NCI-H460 (cell line): Measurements from ENCODE around the gene MED1. TPM values are rescaled to one million over a fixed set of nuclear protein-coding genes. Genes with fewer than 3 reads are reported as not detected.
A peak's percentile ranks its signal among the peaks of the same experiment; 100 is the strongest.
"Not testable (repeated sequence)": the region's sequence is repeated elsewhere in the genome, so short reads cannot be mapped to it uniquely, and the experiment has no call there.

Source experiments
- DNase-seq: peaks from one replicate; pipeline ENCODE4 v3.0.0-alpha.2; 2016; ENCODE audit warnings: low read depth; ENCODE audit errors: extremely low read depth
- polyA plus RNA-seq: library from polyadenylated mRNA; depleted of rRNA; stranded (reverse); fragments of >200 nt; gene quantifications from 2 replicates; pipeline ENCODE4 v1.2.3, GENCODE V29; 2014; cell fraction: nucleus; rRNA removed
- total RNA-seq: library from RNA; depleted of rRNA; stranded (reverse); fragments of >200 nt; shearing (Covaris generic); gene quantifications from 2 replicates; pipeline ENCODE4 v1.2.3, GENCODE V29; 2014; rRNA removed

MED1 gene
- 37.5 and 37.6 TPM in 2 replicates for total RNA-seq
- polyA plus RNA-seq, result 9.7 and 16.1 TPM in 2 replicates

GRCh38 chr17:39450847-39451581, at the start of gene MED1:
TSS of gene MED1 (minus strand) at chr17:39451263. CDS start at chr17:39451062, 201 bp downstream.
- DNase-seq, result peak; percentile 99

DNA sequence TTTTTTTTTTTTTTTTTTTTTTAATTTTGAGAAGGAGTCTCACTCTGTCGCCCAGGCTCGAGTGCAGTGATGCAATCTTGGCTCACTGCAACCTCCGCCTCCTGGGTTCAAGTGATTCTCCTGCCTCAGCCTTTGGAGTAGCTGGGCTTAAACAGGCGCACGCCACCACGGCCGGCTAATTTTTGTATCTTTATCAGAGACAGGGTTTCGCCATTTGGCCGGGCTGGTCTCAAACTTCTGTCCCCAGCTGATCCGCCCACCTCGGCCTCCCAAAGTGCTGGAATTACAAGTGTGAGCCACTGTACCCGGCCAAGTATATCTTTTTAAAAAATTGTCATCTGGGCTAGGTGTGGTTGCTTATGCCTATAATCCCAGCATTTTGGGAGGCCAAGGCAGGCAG, 45.9 kb upstream of the MED1 start:
- not testable (repeated sequence) for DNase-seq

GRCh38 chr17:39487946-39488345, 36.9 kb upstream of the MED1 start:
- DNase-seq, result no peak

GRCh38 chr17:39487490-39487889, 36.4 kb upstream of the MED1 start:
- DNase-seq, result not testable (repeated sequence)

DNA sequence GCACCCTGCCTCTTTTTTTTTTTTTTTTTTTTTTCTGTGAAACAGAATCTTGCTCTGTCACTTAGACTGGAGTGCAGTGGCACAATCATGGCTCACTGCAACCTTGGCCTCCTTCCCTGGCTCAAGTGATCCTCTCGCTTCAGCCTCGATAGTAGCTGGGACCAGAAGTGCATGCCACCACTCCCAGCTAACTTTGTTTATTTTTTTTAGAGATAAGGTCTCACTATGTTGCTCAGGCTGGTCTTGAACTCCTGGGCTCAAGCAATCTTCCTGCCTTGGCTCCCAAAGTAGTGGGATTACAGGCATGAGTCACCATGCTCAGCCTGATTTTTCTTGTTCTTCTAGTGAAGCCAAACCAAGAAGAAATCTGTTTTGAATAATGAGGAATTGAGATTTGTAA, 35.2 kb upstream of the MED1 start:
- no peak for DNase-seq

- peak; percentile 37 for DNase-seq
Measured at GRCh38 chr17:39485555-39485954, 34.5 kb upstream of the MED1 start.

GRCh38 chr17:39484178-39484577, 33.1 kb upstream of the MED1 start:
- no peak for DNase-seq

DNA sequence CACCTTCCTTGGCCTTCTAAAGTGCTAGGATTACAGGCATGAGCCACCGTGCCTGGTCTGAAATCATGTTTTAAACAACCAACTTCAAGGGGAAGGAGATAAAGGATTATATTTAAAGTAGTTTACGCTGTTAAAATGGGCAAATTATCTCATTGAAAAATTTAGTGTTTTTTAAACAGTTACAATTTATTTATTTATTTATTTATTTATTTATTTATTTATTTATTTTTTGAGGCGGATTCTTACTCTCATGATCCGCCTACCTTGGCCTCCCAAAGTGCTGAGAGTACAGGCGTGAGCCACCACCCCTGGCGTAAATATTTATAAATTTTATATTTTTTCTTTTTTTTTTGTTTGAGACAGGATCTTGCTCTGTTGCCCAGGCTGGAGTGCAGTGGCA, 32.4 kb upstream of the MED1 start:
- DNase-seq, result no peak

GRCh38 chr17:39479631-39480030, 28.6 kb upstream of the MED1 start:
- not testable (repeated sequence) for DNase-seq

GRCh38 chr17:39473310-39473709, 22.2 kb upstream of the MED1 start:
- no peak for DNase-seq

DNA sequence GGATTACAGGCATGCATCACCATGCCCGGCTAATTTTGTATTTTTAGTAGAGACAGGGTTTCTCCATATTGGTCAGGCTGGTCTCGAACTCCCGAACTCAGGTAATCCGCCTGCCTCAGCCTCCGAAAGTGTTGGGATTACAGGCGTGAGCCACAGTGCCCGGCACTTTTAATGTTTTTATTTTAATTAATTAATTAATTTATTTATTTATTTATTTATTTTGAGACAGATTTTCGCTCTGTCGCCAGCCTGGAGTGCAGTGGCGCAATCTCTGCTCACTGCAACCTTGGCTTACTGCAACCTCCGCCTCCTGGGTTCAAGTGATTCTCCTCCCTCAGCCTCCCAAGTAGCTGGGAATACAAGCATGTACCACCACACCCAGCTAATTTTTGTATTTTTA, 17.5 kb upstream of the MED1 start:
- not testable (repeated sequence) for DNase-seq

DNA sequence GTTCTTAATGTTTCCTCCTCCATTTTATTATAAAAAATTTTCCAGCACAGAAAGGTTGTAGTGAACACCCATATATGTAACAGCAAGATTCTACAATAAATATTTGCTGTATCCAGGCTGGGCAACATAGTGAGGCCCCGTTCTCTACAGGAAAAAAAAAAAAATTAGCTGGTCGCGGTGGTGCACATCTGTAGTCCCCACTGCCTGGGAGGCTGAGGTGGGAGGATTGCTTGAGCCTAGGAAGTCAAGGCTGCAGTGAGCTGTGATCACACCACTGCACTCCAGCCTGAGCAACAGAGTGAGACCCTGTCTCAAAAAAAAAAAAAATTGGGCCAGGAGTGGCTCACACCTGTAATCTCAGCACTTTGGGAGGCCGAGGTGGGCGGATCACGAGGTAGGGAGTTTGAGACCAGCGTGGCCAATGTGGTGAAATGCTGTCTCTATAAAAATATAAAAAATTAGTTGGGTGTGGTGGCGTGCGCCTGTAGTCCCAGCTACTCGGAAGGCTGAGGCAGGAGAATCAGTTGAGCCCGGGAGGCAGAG, 13.6 kb upstream of the MED1 start:
- not testable (repeated sequence) for DNase-seq

- DNase-seq, result no peak
Measured at GRCh38 chr17:39462631-39463375, 11.7 kb upstream of the MED1 start.

DNA sequence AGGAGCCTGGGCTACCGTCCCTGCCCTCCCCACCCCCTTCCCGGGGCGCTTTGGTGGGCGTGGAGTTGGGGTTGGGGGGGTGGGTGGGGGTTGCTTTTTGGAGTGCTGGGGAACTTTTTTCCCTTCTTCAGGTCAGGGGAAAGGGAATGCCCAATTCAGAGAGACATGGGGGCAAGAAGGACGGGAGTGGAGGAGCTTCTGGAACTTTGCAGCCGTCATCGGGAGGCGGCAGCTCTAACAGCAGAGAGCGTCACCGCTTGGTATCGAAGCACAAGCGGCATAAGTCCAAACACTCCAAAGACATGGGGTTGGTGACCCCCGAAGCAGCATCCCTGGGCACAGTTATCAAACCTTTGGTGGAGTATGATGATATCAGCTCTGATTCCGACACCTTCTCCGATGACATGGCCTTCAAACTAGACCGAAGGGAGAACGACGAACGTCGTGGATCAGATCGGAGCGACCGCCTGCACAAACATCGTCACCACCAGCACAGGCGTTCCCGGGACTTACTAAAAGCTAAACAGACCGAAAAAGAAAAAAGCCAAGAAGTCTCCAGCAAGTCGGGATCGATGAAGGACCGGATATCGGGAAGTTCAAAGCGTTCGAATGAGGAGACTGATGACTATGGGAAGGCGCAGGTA, 11.0 kb upstream of the MED1 start:
- no peak for DNase-seq

GRCh38 chr17:39461113-39461925, 10.3 kb upstream of the MED1 start, which contains the start of gene CDK12:
TSS of gene CDK12 (plus strand) at chr17:39461486. CDS start at chr17:39462072, 586 bp downstream.
- peak; percentile 100 for DNase-seq

DNA sequence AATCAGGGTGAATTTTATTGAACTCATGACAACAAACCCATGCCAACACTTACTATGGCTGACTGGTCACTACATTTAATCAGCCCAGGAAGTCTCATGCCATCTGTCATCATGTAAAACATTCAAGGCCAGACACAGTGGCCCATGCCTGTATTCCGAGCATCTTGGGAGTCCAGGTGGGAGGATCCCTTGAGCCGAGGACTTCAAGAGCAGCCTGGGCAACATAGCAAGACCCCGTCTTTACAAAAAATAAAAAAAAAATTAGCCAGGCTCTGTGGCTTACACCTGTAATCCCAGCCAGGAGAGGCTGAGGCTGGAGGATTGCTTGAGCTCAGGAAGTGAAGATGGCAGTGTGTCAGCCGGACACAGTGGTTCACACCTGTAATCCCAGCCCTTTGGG, 4.9 kb upstream of the MED1 start:
- DNase-seq, result no peak

DNA sequence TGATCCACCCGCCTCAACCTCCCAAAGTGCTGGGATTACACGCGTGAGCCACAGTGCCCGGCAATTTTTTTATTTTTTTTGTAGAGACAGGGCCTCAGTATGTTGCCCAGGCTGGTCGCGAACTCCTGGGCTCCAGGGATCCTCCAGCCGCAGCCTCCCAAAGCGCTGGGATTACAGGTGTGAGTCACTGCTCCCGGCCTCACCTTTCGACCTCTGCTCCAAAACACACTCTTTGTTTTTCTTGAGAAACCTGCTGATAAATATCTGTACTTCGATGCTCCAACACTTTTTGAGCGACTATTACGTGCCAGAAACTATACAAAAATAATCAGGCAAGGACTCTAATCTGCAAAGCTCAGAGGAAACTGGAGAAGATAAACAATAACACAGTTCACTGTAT, 1.0 kb downstream of the MED1 start:
- no peak for DNase-seq

DNA sequence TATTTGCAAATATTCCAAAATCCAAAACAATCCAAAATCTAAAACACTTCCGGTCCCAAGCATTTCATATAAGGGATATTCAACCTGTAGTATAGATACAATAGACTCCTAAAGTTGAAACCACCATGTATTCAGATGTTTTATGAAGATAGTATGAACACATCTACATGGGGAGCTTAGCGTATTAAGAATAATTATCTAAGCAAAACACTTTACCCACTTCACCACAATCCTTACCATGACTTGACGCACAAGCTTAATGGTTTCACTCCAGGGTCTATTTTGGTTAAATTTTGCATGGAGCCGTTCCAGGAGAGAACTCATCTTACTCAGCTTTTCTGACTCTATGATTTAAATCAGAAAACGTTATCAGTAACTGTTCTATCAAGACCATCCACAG, 3.5 kb downstream of the MED1 start:
- DNase-seq, result no peak

DNA sequence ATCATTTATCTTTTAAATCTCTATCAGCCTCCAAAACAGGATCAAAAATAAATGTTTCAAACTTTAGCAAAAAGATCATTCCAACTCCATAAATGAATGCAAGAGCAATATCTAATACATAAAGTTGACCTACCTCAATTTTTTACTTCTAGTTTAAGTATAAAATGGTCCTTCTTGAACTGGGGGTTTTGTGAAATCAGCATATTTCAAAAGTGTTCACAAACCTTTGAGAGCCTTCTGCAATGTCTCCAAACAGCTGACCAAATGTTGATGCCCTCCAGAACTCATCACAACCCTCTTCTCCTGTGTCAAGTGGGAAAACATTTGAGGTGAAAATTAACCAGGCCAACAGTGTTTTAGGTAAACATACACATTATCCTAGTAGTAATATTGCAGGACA, 7.7 kb downstream of the MED1 start:
- no peak for DNase-seq

- not testable (repeated sequence) for DNase-seq
Measured at GRCh38 chr17:39439868-39440267, 11.2 kb downstream of the MED1 start.
